ENCODE data around the gene BCAM. TPM values are rescaled to one million over a fixed set of nuclear protein-coding genes. Genes with fewer than 3 reads are reported as not detected.

The BCAM gene
- 9.3 and 31.3 TPM in 2 replicates for total RNA-seq

DNA sequence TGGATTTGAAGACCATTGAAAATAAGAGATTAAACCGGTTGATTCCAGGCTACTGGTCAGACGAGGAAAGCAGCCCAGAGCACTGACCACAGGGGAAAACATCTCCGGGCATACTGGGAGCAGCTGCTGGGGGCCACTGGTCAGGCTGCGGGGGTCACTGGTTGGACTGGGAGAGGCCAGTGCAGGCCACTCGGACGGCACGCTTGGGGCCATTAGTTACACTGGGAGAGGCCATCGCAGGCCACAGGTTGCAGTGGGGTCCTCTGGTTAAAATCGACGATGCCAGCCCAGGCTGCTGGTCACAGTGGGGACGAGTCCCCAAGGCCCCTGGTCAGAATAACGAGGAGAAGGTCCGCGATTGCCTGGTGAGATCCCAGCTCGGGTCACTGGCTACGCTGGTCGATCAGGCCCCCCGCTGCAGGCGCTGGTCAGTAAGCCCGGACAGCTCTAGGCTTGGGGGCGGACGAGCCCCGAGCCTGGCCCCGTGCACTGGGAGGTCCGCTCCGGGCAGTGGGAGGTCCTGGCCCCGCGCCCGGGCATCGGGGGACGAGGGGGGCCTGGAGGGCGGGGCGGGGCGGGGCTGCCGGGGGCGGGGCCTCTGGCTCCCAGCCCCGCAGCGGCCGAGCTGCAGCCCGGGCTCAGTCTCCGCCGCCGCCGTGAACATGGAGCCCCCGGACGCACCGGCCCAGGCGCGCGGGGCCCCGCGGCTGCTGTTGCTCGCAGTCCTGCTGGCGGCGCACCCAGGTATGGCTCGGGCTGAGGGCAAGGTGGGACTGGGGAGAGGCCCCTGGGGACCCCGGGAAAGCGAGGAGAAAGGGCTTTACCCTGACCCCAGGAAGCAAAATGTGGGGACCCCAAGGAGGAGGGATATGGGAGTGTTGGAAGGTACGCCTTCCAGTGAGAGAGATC is at the start of gene BCAM:
Gene BCAM (plus strand): TSS at position 641 of the 909 bp plus-strand sequence. CDS start 22 bp downstream, at position 663.

GRCh38 chr19:44777715-44778347 is 31.1 kb upstream of the BCAM start, which contains the start of gene CBLC:
Gene CBLC, plus strand, starts transcription at chr19:44777890. Its CDS starts 42 bp downstream, at chr19:44777932.

DNA sequence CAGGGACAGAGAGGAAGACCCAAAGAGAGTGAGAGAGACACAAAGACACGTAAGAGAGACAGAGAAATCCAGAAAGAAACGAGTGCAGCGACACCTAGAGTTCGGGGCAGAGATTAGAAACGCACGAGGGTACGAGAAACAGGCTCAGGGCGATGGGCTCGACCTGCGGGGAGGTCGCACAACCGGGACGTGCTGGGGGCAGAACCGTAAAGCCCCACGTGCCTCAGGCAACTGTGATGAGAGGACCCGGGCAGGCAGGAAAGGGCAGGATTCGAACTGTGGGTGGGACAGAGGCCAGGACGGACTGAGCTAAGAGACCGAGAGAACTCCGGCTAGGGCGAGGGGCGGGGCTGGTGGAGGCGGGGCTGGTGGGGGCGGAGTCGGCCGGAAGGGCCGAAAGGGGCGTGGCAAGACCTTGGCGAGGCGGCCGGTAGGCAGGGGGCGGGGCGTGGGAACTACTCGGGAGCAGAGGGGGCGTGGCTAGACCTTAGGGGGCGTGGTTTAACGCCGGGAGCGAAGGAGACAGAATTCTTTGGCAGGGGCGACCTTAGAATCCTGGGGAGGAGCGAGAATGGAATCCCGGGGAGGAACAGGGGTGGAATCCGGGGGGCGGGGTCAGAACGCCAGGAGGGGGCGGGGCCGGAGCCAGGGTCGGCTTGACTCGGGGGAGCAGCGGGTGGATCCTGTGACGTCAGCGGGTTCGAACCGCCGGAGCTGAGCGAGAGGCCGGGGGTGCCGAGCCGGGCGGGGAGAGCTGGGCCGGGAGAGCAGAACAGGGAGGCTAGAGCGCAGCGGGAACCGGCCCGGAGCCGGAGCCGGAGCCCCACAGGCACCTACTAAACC is 36.9 kb downstream of the BCAM start, which contains the start of gene NECTIN2:
Gene NECTIN2 (plus strand): TSS at position 686 of the 843 bp plus-strand sequence. CDS start 229 bp downstream, outside the sequence.

Other genes with a start within 250 kb of the BCAM start
- 0.17 TPM in 1 of 2 replicates, not detected in the other for gene IGSF23, start 195.5 kb upstream of the BCAM start, total RNA-seq
- 43.5 and 69.3 TPM in 2 replicates for gene PVR, start 165.2 kb upstream of the BCAM start, total RNA-seq
- gene CEACAM19, start 137.6 kb upstream of the BCAM start, total RNA-seq, result 1.2 and 2.6 TPM in 2 replicates
- gene CEACAM16, start 110.0 kb upstream of the BCAM start, total RNA-seq, result 0.17 TPM in 1 of 2 replicates, not detected in the other
- gene BCL3, start 60.4 kb upstream of the BCAM start, total RNA-seq, result 7.3 and 13.2 TPM in 2 replicates
- gene CBLC, start 31.2 kb upstream of the BCAM start, total RNA-seq, result not detected in 2 replicates
- 45.2 and 61.5 TPM in 2 replicates for gene NECTIN2, start 37.2 kb downstream of the BCAM start, total RNA-seq
- 31.3 and 36.4 TPM in 2 replicates for gene TOMM40, start 82.2 kb downstream of the BCAM start, total RNA-seq
- gene APOE, start 96.7 kb downstream of the BCAM start, total RNA-seq, result 4.1 and 58.4 TPM in 2 replicates
- gene APOC1, start 105.5 kb downstream of the BCAM start, total RNA-seq, result 0.58 and 0.99 TPM in 2 replicates
- not detected in 2 replicates for gene APOC4, start 133.1 kb downstream of the BCAM start, total RNA-seq
- gene APOC2, start 136.9 kb downstream of the BCAM start, total RNA-seq, result not detected in 2 replicates
- gene CLPTM1, start 146.3 kb downstream of the BCAM start, total RNA-seq, result 42.9 and 94.9 TPM in 2 replicates
- gene RELB, start 192.4 kb downstream of the BCAM start, total RNA-seq, result 4.1 and 19.0 TPM in 2 replicates
- gene CLASRP, start 229.9 kb downstream of the BCAM start, total RNA-seq, result 11.4 and 25.5 TPM in 2 replicates

Data from smooth muscle cell of trachea (primary cell).